GM12873 (cell line): ENCODE data around the gene CABP2.
A peak's percentile ranks its signal among the peaks of the same experiment; 100 is the strongest.

Experiments used
- CTCF ChIP-seq: IDR thresholded peaks from 2 replicates; pipeline ENCODE4 v1.5.1; 2012; ENCODE audit warnings: low read depth, mild to moderate bottlenecking, moderate library complexity, low read length, control low read depth; ENCODE audit not compliant: insufficient read depth; ENCODE audit errors: missing control alignments

CABP2 gene

GRCh38 chr11:67522844-67523555 lies at the start of gene CABP2:
CABP2 (minus strand) TSS chr11:67523446; CDS start chr11:67523326, 120 bp downstream.
- TF ChIP-seq CTCF, result no peak

GRCh38 chr11:67572747-67573419 lies 49.6 kb upstream of the CABP2 start:
- TF ChIP-seq CTCF, result peak; percentile 84

- TF ChIP-seq CTCF, result no peak
Measured at GRCh38 chr11:67572305-67572704, 49.1 kb upstream of the CABP2 start.

- no peak for TF ChIP-seq CTCF
Measured at GRCh38 chr11:67571443-67571842, 48.2 kb upstream of the CABP2 start.

- no peak for TF ChIP-seq CTCF
Measured at GRCh38 chr11:67564230-67564629, 41.0 kb upstream of the CABP2 start.

GRCh38 chr11:67562963-67563704 lies 39.9 kb upstream of the CABP2 start:
- no peak for TF ChIP-seq CTCF
